Heart left ventricle (tissue), 13 donors: ENCODE data around the gene NAA50.

Experiments used
- POLR2A ChIP-seq, 2 donors: fragments of 450-650 bp; IDR thresholded peaks; one replicate each; pipeline ENCODE4 v1.6.1; 2017; ENCODE audit warnings: antibody characterized with exemption in 2 of 2, mild to moderate bottlenecking in 2 of 2, moderate library complexity in 2 of 2
- TF ChIP-seq, protein P1 (sequence below), 12 donors: fragments of 200-600 bp; sonication (generic) in 4 of 12; IDR thresholded peaks; one replicate each; pipeline versions ENCODE4 v1.5.0 to v1.8.0; 2018 to 2022; ENCODE audit warnings: antibody characterized with exemption in 12 of 12, mild to moderate bottlenecking in 5 of 12
- donor health status: ischemic (EF 13 %, LVEDD 7.1; RV severe dilation, severe dysfunction).
- donor health status: DM: no; HTN: yes; CAD: no.
- donor health status: DM: no; HTN: no; CAD: no.
- donor health status: ischemic (EF 25% LVEDD 6.9; RV normal size, moderate dysfunction).
- donor health status: ischemic (EF 25% LVEDD 5.7; RV mildly dilated, moderate dysfunction).
- donor health status: ischemic (EF 35%, LVEDD 5.7; RV mildly dilated, moderate dysfunction).
- donor health status: nonischemic (EF 11% LVEDD 7.7; RV severe dilation, severe dysfunction).
- donor health status: DM: yes; HTN: yes; CAD: no.
- donor health status: PGD.
- donor health status: ischemic (EF 29% LVEDD 5.4; RV normal size, mild dysfunction).
- donor health status: nonischemic (EF 23%, LVEDD 6.1; RV moderate dilation, normal function).

DNA sequence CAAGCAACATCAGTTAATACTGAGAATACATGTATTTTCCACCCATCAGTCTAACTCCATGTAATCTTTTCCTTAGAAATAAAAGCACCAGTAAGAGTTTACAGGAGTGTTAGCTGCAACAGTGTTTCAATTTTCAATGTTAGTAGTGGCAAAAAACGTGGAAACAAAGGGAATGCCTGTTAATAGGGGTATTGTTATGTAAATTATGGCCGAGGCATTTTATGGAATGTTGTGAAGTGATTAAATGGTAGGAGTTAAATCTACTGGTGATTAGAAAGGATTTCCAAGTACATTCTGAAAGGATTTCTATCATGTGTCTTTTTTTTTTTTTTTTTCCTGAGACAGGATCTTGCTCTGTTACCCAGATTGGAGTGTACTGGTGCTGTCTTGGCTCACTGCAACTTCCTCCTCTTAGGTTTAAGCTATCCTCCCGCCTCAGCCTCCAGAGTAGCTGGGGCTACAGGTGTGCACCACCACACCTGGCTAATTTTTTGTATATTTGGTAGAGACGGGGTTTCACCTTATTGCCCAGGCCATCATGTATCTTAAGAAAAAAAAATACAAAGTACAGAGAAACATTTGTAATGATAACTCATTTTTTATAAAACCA is 7.4 kb upstream of the NAA50 start:
- TF ChIP-seq, protein P1, sequence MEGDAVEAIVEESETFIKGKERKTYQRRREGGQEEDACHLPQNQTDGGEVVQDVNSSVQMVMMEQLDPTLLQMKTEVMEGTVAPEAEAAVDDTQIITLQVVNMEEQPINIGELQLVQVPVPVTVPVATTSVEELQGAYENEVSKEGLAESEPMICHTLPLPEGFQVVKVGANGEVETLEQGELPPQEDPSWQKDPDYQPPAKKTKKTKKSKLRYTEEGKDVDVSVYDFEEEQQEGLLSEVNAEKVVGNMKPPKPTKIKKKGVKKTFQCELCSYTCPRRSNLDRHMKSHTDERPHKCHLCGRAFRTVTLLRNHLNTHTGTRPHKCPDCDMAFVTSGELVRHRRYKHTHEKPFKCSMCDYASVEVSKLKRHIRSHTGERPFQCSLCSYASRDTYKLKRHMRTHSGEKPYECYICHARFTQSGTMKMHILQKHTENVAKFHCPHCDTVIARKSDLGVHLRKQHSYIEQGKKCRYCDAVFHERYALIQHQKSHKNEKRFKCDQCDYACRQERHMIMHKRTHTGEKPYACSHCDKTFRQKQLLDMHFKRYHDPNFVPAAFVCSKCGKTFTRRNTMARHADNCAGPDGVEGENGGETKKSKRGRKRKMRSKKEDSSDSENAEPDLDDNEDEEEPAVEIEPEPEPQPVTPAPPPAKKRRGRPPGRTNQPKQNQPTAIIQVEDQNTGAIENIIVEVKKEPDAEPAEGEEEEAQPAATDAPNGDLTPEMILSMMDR (IDR thresholded peaks at IDR 0.05) = no peak
- no peak for TF ChIP-seq POLR2A (IDR thresholded peaks at IDR 0.05)
